ENCODE measurements around the gene PTPRK.

PTPRK gene

GRCh38 chr6:128336436-128337095 is 183.8 kb downstream of the PTPRK start:
- DNase-seq: no peak

- no peak for DNase-seq
These were observed 184.4 kb downstream of the PTPRK start for GRCh38 chr6:128335963-128336362.

DNA sequence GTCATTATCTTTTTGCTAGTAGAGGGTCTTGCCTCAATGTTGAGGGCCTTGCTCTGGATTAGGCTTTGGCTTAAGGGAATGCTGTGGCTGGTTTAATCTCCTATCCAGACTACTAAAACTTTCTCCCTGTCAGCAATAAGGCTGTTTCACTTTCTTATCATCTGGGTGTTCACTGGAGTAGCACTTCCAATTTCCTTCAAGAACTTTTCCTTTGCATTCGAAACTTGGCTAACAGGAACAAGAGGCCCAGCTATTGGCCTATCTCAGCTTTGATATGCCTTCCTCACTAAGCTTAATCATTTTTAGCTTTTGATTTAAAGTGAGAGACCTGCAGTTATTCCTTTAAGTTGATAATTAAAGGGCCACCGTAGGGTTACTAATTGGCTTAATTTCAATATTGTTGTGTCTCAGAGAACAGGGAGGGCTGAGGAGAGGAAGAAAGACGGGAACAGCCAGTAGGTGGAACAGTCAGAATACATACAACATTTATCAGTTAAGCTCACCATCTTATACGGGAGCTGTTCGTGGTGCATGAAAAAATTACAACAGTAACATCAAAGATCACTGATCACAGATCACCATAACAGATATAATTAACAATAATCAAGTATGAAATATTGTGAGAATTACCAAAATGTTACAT is 186.7 kb downstream of the PTPRK start:
- DNase-seq: no peak

GRCh38 chr6:128327890-128328289 is 192.5 kb downstream of the PTPRK start:
- DNase-seq: no peak

DNA sequence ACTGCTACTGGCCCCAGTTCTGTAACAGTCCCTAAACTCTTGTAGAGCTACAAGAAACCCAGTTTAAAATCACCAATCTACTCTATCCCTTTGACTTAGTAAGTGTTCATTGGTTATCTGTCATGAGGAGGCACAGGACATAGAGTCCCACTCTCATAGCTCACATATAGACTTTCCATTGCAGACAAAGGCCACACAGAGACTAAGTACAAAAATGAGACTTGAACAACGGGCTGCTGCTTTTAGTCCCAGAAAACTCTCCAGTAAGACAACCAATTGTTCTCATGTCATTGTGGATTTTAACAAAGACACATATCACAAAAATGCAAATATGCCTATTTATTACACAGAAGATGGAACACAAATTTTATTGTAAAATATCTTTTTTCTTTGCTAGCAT is 197.4 kb downstream of the PTPRK start:
- no peak for DNase-seq

DNA sequence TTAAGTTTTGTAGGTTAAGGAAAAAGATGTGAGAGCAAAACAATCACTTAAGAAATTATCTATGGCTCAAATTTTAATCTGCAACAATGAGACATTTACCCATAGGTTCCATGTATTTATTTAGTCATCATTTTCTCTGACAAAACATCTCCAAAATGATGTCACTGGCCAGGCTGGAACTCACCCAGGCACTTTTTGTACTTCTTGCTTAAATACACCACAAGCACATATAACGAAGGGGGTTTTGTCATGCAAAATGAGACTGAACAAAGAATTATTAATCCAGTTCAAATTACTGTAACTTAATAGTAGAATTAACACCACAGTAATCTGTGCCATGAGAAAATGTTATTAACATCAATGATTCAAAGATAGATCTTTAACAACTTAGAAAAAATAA is 200.5 kb downstream of the PTPRK start:
- no peak for DNase-seq

DNA sequence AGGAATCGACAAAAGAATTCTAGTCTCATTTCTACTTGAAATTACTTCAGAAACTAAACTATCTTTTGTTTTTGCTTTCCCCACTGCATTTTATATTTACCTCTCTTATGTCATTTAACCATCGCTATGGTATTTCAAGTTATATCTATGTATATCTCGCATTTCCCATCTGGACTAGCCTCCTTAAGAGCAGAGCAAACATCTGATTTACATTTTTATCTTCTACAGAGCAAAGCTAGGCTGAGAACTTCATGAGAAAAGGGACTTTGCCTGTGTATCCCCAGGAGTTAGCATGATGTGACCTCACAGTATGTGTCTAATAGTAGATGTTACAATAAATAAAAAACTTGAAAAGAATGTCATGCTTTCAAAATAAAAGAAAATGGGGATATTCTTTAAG is 201.2 kb downstream of the PTPRK start:
- DNase-seq: no peak

GRCh38 chr6:128316258-128316929 is 204.0 kb downstream of the PTPRK start:
- DNase-seq: no peak

DNA sequence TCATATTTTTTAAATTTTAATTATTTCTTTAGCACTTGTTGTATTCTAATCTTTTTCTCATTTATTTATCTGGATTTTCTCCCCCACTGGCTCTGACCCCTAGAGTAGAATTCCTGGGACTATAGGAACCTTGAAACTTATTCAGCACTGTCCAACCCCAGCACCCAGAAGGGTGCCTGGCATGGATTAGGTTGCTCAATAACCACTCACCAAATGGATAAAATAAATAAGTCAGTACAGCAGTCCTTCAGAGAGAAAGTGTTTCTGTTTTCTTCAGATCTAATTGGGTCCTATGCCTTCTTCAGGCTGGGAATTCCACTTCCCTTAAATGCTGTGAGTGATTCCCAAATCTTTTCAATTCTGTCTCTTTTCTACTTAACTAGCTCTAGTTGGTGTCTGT is 206.2 kb downstream of the PTPRK start:
- DNase-seq: no peak

GRCh38 chr6:128311944-128312570 is 208.3 kb downstream of the PTPRK start:
- no peak for DNase-seq

DNA sequence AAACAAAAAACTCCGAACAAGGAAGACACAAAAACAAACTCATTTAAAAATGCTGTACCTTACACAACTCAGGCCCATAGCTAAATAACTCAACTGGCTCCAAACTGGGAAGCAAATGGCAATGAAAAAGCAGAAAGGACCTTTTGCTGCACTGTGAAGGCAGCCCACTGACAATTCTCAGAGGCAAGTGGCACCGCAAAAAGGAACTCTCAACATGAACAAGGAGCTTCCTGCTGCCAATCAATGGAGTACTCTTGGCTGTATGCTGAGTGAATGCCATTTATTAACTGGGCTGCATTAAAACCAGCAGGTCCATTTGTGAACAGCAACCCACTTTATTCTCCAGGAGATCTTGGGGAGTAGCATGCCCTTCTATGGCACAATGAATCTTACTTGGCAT is 209.9 kb downstream of the PTPRK start:
- DNase-seq: no peak

GRCh38 chr6:128307671-128308070 is 212.7 kb downstream of the PTPRK start:
- no peak for DNase-seq

DNA sequence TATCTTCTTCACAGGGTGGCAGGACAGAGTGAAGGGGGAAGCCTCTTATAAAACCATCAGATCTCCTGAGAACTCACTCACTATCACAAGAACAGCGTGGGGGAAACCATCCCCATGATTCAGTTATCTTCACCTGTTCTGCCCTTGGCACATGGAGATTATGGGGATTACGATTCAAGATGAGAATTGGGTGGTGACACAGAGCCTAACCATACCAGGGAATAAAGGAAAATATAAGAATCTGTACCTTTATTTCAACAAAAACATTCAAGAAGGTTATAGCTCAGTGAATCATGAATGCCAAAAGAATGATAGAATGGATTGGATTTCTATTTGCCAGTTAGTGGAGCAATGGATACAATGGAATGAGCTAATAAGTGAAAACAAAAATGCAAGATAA is 214.4 kb downstream of the PTPRK start:
- DNase-seq: no peak

DNA sequence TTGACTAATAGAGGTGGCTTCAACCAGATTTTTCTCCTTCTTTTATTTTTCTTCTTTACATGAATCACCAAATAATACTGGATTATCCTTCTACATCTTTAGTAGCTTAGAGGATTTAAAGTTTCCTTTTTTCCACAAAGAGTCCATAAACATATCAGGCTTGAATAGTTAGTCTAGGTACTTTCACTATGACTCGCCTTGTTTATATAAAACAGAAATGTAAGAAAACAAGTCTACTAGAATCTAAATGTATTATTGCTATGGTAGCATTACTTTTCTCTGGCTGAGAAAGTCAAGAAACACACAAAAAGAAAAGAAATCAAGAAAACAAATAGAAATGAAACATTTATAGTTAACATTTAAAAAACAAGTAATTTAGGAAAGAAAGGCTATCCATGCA is 215.2 kb downstream of the PTPRK start:
- DNase-seq: no peak

DNA sequence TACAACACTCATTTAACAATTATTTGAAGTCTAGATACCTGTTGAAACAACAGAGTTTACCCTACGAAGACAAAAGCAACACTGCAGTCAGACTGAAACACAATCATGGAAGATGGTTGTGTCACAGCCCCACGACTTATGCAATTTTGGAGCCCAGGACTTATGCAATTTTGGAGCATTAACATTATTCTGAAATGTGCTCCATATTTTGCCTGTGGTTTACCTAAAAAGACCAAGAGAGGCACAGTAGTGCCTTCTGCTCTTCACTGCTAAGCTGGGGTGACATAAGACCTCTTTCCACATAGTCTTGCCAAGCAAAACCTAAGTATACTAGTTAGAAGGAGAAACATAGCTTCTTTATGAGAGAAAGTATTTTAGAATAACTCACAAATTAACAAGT is 216.5 kb downstream of the PTPRK start:
- no peak for DNase-seq

GRCh38 chr6:128302942-128303341 is 217.5 kb downstream of the PTPRK start:
- DNase-seq: no peak

- DNase-seq: no peak
These were observed 224.7 kb downstream of the PTPRK start for GRCh38 chr6:128295670-128296069.

DNA sequence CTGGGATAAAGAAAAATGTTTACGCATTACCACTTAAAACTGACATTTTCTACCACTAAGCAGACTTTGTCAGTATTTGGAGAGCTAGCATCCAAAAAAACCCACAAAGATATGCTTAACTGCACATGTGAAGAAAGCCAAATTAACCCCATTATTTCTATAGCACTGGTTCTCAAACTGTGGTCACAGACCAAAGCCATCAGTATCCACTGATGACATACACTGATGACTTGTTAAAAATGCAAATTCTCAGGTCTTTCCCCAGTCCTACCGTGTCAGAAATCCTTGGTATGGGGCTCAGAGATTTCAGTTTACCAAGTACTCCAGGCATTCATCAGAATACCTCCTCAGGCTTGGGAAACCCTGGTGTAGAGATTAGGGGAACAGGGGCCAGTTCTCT is 230.2 kb downstream of the PTPRK start:
- DNase-seq: no peak

GRCh38 chr6:128284128-128284527 is 236.3 kb downstream of the PTPRK start:
- DNase-seq: no peak

DNA sequence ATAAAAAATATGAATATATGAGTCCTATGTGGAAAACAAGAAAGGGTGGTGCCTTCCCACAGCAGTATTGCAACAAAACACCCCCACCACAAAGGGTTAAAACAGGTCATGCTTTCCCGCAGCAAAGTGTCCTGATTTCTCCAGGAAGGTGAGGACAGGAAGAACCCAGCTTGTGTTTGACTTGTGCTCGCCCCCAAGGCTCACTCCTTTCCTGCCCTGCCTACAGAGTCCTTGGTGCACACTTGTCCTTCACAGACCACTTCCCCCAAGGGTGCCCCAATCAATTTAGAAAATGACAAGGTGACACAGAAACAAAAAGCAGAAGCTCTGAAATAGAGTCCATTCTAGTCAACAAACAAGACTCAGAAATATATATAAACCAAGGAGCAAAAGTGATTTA is 237.4 kb downstream of the PTPRK start:
- DNase-seq: no peak

DNA sequence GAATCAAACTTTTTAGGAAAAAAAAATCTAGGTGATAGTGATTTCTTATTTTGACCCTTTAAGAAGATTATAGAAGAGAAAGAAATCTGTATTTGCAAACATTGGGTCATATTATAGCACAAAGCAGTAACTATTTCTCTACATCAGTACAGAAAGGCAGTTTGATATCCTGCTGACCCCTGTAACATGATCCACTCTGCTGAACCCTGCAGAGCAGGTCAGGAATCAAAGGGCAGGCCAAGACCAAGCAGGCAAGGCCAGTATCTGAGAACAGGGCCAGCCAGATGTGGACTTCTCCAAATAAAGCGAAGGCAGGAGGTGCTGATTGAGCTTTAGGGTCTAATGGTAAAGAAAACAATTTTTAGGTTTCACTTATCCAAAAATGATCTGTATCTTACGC is 239.4 kb downstream of the PTPRK start:
- no peak for DNase-seq

- DNase-seq: no peak
These were observed 240.3 kb downstream of the PTPRK start for GRCh38 chr6:128280066-128280465.

DNA sequence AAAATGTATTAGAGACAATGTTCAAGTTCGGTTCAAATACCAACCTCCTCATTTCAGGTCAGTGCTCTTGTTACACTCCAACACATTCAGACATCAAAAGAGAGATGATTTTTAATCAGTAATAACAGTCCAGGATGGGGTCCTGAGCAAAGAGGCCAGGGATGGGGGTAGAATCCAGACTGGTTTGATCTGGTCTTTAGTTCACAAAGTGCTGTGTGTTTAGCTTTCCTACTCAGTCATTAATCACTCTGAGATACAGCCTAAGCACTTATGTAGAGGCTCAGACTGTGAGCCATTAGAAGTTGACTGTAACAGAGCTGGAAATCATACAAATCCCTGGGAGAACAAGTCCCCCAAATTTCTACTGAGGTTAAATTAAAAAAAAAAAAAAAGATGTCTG is 241.6 kb downstream of the PTPRK start:
- DNase-seq: no peak

DNA sequence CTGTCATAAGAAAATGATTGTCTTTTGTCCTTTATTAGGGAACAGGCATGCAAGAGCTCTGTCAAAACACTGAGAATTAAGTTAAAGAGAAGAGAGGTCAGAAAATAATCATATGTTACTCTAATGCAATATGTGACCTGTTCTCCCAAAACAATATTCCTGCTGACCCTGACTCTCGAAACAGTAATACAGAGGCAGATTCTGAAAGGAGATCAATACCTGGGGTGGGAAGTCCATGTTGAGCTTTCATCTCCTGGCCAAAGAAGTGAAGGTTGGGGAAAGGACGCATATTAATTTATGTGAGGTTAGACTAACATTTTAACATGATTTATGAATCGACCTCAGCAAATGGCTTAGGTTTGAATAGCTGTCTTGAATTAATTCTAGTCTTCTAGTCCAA is 243.0 kb downstream of the PTPRK start:
- DNase-seq: no peak
